GM23338 (cell line): ENCODE data around the gene OR52L1. TPM values are rescaled to one million over a fixed set of nuclear protein-coding genes. Genes with fewer than 3 reads are reported as not detected.

Experiments
- ATAC-seq: fragments of 200-7000 bp; cut with Tn5 transposase; 3 replicates; pipeline ENCODE4 v1.9.1; 2020
- DNase-seq: peaks from one replicate; pipeline ENCODE4 v3.0.0-alpha.2; 2015; ENCODE audit warnings: low spot score
- H2AFZ ChIP-seq: fragments of 200-600 bp; sonication (generic); 2 replicates; pipeline ENCODE4 v1.8.0; 2016; ENCODE audit warnings: antibody characterized with exemption, mild to moderate bottlenecking, moderate library complexity
- H3F3A ChIP-seq: fragments of 200-600 bp; sonication (generic); replicated peaks from 2 replicates; pipeline ENCODE4 v1.8.0; 2017; ENCODE audit warnings: antibody characterized with exemption, mixed run types, low read depth
- H3K27ac ChIP-seq: fragments of 200-600 bp; sonication (generic); 2 replicates; pipeline ENCODE4 v1.6.1; 2016; ENCODE audit warnings: low read depth
- H3K27me3 ChIP-seq: fragments of 200-600 bp; sonication (generic); 2 replicates; pipeline ENCODE4 v1.8.0; 2016; ENCODE audit warnings: mild to moderate bottlenecking, mixed run types, moderate library complexity; ENCODE audit not compliant: insufficient read depth
- H3K36me3 ChIP-seq: fragments of 200-600 bp; sonication (generic); 2 replicates; pipeline ENCODE4 v1.8.0; 2016; ENCODE audit warnings: mild to moderate bottlenecking; ENCODE audit not compliant: insufficient read depth
- H3K4me1 ChIP-seq: fragments of 200-600 bp; sonication (generic); 2 replicates; pipeline ENCODE4 v1.8.0; 2016; ENCODE audit warnings: mild to moderate bottlenecking, moderate library complexity; ENCODE audit not compliant: insufficient read depth
- H3K4me2 ChIP-seq: fragments of 200-600 bp; sonication (generic); 2 replicates; pipeline ENCODE4 v1.7.1; 2017; ENCODE audit warnings: mixed run types
- H3K4me3 ChIP-seq: fragments of 200-600 bp; sonication (generic); 2 replicates; pipeline ENCODE4 v1.6.1; 2016; ENCODE audit warnings: mixed run types
- H3K79me2 ChIP-seq: fragments of 200-600 bp; sonication (generic); replicated peaks from 2 replicates; pipeline ENCODE4 v1.8.0; 2017; ENCODE audit warnings: mild to moderate bottlenecking; ENCODE audit not compliant: insufficient read depth
- H3K9me2 ChIP-seq: fragments of 200-600 bp; sonication (generic); 2 replicates; pipeline ENCODE4 v1.8.0; 2017; ENCODE audit not compliant: insufficient read depth
- H4K20me1 ChIP-seq: fragments of 200-600 bp; sonication (generic); replicated peaks from 2 replicates; pipeline ENCODE4 v1.8.0; 2017; ENCODE audit warnings: mild to moderate bottlenecking; ENCODE audit not compliant: insufficient read depth
- H3K27ac Mint-ChIP-seq: 2 replicates; pipeline ENCODE4 v1.8.0; 2020; ENCODE audit warnings: inconsistent platforms, mild to moderate bottlenecking, moderate library complexity, mixed read lengths
- H3K27me3 Mint-ChIP-seq: 3 replicates; pipeline ENCODE4 v1.8.0; 2022; ENCODE audit warnings: low read depth, mild to moderate bottlenecking, moderate library complexity, mixed read lengths, inconsistent platforms; ENCODE audit not compliant: insufficient read depth, poor library complexity
- H3K36me3 Mint-ChIP-seq: 3 replicates; pipeline ENCODE4 v1.8.0; 2021; ENCODE audit warnings: low read depth, mild to moderate bottlenecking, inconsistent platforms, moderate library complexity, mixed read lengths
- H3K4me1 Mint-ChIP-seq: 3 replicates; pipeline ENCODE4 v1.8.0; 2020; ENCODE audit warnings: mild to moderate bottlenecking, inconsistent platforms, mixed read lengths
- H3K4me3 Mint-ChIP-seq: 3 replicates; pipeline ENCODE4 v1.8.0; 2021; ENCODE audit warnings: moderate library complexity, mild to moderate bottlenecking, inconsistent platforms, mixed read lengths
- H3K9me3 Mint-ChIP-seq: 3 replicates; pipeline ENCODE4 v1.8.0; 2020; ENCODE audit warnings: moderate library complexity, mild to moderate bottlenecking, inconsistent platforms, mixed read lengths
- CREB1 ChIP-seq: fragments of 250-450 bp; sonication (Bioruptor Pico); IDR thresholded peaks from 2 replicates; pipeline ENCODE4 v1.5.0; 2020; ENCODE audit warnings: low read depth, mild to moderate bottlenecking, moderate library complexity
- CTCF ChIP-seq, 2 experiments: fragments of 200-600 bp in 1 of 2; sonication (generic) in 1 of 2; conservative IDR thresholded peaks; 2 replicates each; pipeline versions ENCODE4 v1.5.1 to v1.6.1; 2016 to 2017; ENCODE audit warnings: antibody characterized with exemption in 2 of 2, low read depth in 2 of 2, mild to moderate bottlenecking in 2 of 2, moderate library complexity in 1 of 2
- ETS1 ChIP-seq: IDR thresholded peaks from 2 replicates; pipeline ENCODE4 v1.6.1; 2016; ENCODE audit warnings: antibody characterized with exemption
- EZH2 ChIP-seq: fragments of 200-600 bp; sonication (generic); IDR thresholded peaks from one replicate; pipeline ENCODE4 v1.8.0; 2017; ENCODE audit warnings: antibody characterized with exemption, mild to moderate bottlenecking, low read depth; ENCODE audit not compliant: unreplicated experiment
- EZH2phosphoT487 ChIP-seq: fragments of 200-600 bp; sonication (generic); IDR thresholded peaks from one replicate; pipeline ENCODE4 v1.8.1; 2018; ENCODE audit warnings: antibody characterized with exemption; ENCODE audit not compliant: unreplicated experiment
- JUNB ChIP-seq: IDR thresholded peaks from one replicate; pipeline ENCODE4 v1.6.1; 2016; ENCODE audit warnings: antibody characterized with exemption; ENCODE audit not compliant: unreplicated experiment
- NANOG ChIP-seq: IDR thresholded peaks from 2 replicates; pipeline ENCODE4 v1.6.1; 2016; ENCODE audit warnings: antibody characterized with exemption, borderline replicate concordance
- POLR2AphosphoS5 ChIP-seq: IDR thresholded peaks from 2 replicates; pipeline ENCODE4 v1.6.1; 2016; ENCODE audit warnings: antibody characterized with exemption, low read depth
- STAT1 ChIP-seq: IDR thresholded peaks from one replicate; pipeline ENCODE4 v1.6.1; 2016; ENCODE audit warnings: antibody characterized with exemption; ENCODE audit not compliant: unreplicated experiment
- ZNF114 ChIP-seq: fragments of 250-450 bp; sonication (Bioruptor Pico); IDR thresholded peaks from 2 replicates; pipeline ENCODE4 v1.5.0; 2020; ENCODE audit warnings: mild to moderate bottlenecking, moderate library complexity
- ZNF331 ChIP-seq: fragments of 250-450 bp; sonication (Bioruptor Pico); IDR thresholded peaks from 2 replicates; pipeline ENCODE4 v1.5.0; 2020; ENCODE audit warnings: low read depth, mild to moderate bottlenecking, moderate library complexity
- ZNF462 ChIP-seq: fragments of 250-450 bp; sonication (Bioruptor Pico); IDR thresholded peaks from 2 replicates; pipeline ENCODE4 v1.5.0; 2020; ENCODE audit warnings: mild to moderate bottlenecking, moderate library complexity
- polyA plus RNA-seq: library from polyadenylated mRNA; unstranded; fragments of >200 nt; fragmentation: Nextera tagmentation; extraction: Ambion mirVana; gene quantifications from 2 replicates; pipeline ENCODE4 v1.2.1, GENCODE V29; 2016
- total RNA-seq: library from RNA; depleted of rRNA; stranded (reverse); fragments of >200 nt; shearing (Covaris generic); gene quantifications from 2 replicates; pipeline ENCODE4 v1.2.3, GENCODE V29; 2014

OR52L1 gene
- total and polyA plus RNA-seq, 2 experiments from 2014 or later, result 0.17 TPM; not detected in 1

- no peak overlapping the region for H3K27ac Mint-ChIP-seq
- H3K4me1 Mint-ChIP-seq, result peaks cover 3% of the 10 kb centered on the region; the same call in 1 of the 3 replicates
- Histone ChIP-seq H3K4me2 (no peak overlapping the region), H3K79me2 (no peaks in the 10 kb centered on the region), H2AFZ (no peak overlapping the region), H3K4me1 (no peaks in the 10 kb centered on the region), H3K4me3 (no peak overlapping the region), H3K27ac (no peak overlapping the region), H3F3A (no peaks in the 10 kb centered on the region), H4K20me1 (no peaks in the 10 kb centered on the region), H3K9me2 (no peaks in the 10 kb centered on the region), H3K27me3 (no peaks in the 10 kb centered on the region), H3K36me3 (no peaks in the 10 kb centered on the region)
- H3K27me3 Mint-ChIP-seq, result peaks cover 2% of the 10 kb centered on the region
- no peaks in the 10 kb centered on the region for H3K9me3 Mint-ChIP-seq
- H3K36me3 Mint-ChIP-seq, result no peaks in the 10 kb centered on the region
- H3K4me3 Mint-ChIP-seq, result no peak overlapping the region
- TF ChIP-seq POLR2AphosphoS5 (no peak), ZNF331 (no peak), STAT1 (no peak), CREB1 (CRISPR knock-in tag) (no peak), EZH2phosphoT487 (no peak), ZNF114 (no peak), ZNF462 (no peak), ETS1 (no peak), JUNB (no peak), EZH2 (no peak), CTCF (conservative IDR thresholded peaks at IDR 0.05; ENCODE audit: low read depth in 2 of 2) (no peak), NANOG (no peak)
- ATAC-seq (no peak), DNase-seq (no peak)
Observed at GRCh38 chr11:5992150-5992549, 5.4 kb upstream of the OR52L1 start.
